Mesenchymal stem cell (in vitro differentiated cells and primary cell): ENCODE measurements around the gene ERBB4.
A peak's percentile ranks its signal among the peaks of the same experiment; 100 is the strongest.

Experiments used
- DNase-seq: peaks from one replicate; pipeline ENCODE4 v3.0.0-alpha.2; 2013
- H2AFZ ChIP-seq: one replicate; pipeline ENCODE4 v1.6.1; 2013; ENCODE audit warnings: low read depth, mild to moderate bottlenecking, control low read depth, inconsistent platforms, low read length, moderate library complexity
- H2AK5ac ChIP-seq: 2 replicates; pipeline ENCODE4 v1.6.1; 2013; ENCODE audit warnings: low read length, moderate library complexity, mild to moderate bottlenecking, inconsistent platforms; ENCODE audit not compliant: severe bottlenecking
- H2BK120ac ChIP-seq: one replicate; pipeline ENCODE4 v1.6.1; 2013; ENCODE audit warnings: low read depth, mild to moderate bottlenecking, inconsistent platforms, low read length, moderate library complexity
- H2BK12ac ChIP-seq, 2 experiments: one replicate each; pipeline ENCODE4 v1.6.1; 2013; ENCODE audit warnings: inconsistent platforms in 2 of 2, low read length in 2 of 2, mild to moderate bottlenecking in 2 of 2, moderate library complexity in 2 of 2, control low read depth in 1 of 2
- H2BK15ac ChIP-seq: one replicate; pipeline ENCODE4 v1.6.1; 2013; ENCODE audit warnings: mild to moderate bottlenecking, low read depth, inconsistent platforms; ENCODE audit not compliant: poor library complexity, severe bottlenecking
- H2BK5ac ChIP-seq: 2 replicates; pipeline ENCODE4 v1.6.1; 2013; ENCODE audit warnings: low read depth, mild to moderate bottlenecking, low read length, control low read depth, inconsistent platforms; ENCODE audit not compliant: poor library complexity, severe bottlenecking
- H3K14ac ChIP-seq, 2 experiments: one replicate each; pipeline ENCODE4 v1.6.1; 2013; ENCODE audit warnings: inconsistent platforms in 2 of 2, low read length in 2 of 2, control low read depth in 1 of 2, mild to moderate bottlenecking in 1 of 2, moderate library complexity in 1 of 2
- H3K18ac ChIP-seq, 2 experiments: one replicate each; pipeline ENCODE4 v1.6.1; 2013; ENCODE audit warnings: inconsistent platforms in 2 of 2, low read length in 2 of 2, control low read depth in 1 of 2, low read depth in 1 of 2, mild to moderate bottlenecking in 1 of 2
- H3K23ac ChIP-seq, 2 experiments: one replicate each; pipeline ENCODE4 v1.6.1; 2013; ENCODE audit warnings: inconsistent platforms in 2 of 2, low read length in 2 of 2, mild to moderate bottlenecking in 2 of 2, moderate library complexity in 2 of 2, control low read depth in 1 of 2
- H3K27ac ChIP-seq: 2 replicates; pipeline ENCODE4 v1.5.1; 2013; ENCODE audit warnings: mild to moderate bottlenecking, moderate library complexity, low read length, control low read depth, inconsistent platforms; ENCODE audit not compliant: poor library complexity, severe bottlenecking
- H3K27me3 ChIP-seq, 2 experiments: 2 replicates each; pipeline versions ENCODE4 v1.6.1 to v1.7.0; 2013; ENCODE audit warnings: low read length in 2 of 2, mild to moderate bottlenecking in 2 of 2, moderate library complexity in 2 of 2, control low read depth in 1 of 2, inconsistent platforms in 1 of 2; ENCODE audit not compliant: control insufficient read depth in 1 of 2, insufficient read depth in 1 of 2
- H3K36me3 ChIP-seq, 2 experiments: 2 replicates each; pipeline versions ENCODE4 v1.6.1 to v1.7.0; 2013; ENCODE audit warnings: low read length in 2 of 2, control low read depth in 1 of 2, inconsistent platforms in 1 of 2, low read depth in 1 of 2, mild to moderate bottlenecking in 1 of 2; ENCODE audit not compliant: insufficient read depth in 2 of 2, control insufficient read depth in 1 of 2
- H3K4ac ChIP-seq, 2 experiments: one replicate each; pipeline ENCODE4 v1.6.1; 2013; ENCODE audit warnings: inconsistent platforms in 2 of 2, low read length in 2 of 2, mild to moderate bottlenecking in 2 of 2, moderate library complexity in 2 of 2, control low read depth in 1 of 2, low read depth in 1 of 2
- H3K4me1 ChIP-seq: 2 replicates; pipeline ENCODE4 v1.6.1; 2013; ENCODE audit warnings: low read depth, low read length, control low read depth; ENCODE audit not compliant: control insufficient read depth, insufficient read depth
- H3K4me2 ChIP-seq: 2 replicates; pipeline ENCODE4 v1.6.1; 2013; ENCODE audit warnings: low read length, mild to moderate bottlenecking, inconsistent platforms; ENCODE audit not compliant: poor library complexity, severe bottlenecking
- H3K4me3 ChIP-seq, 2 experiments: 2 replicates each; pipeline versions ENCODE4 v1.5.1 to v1.7.0; 2013; ENCODE audit warnings: low read length in 2 of 2, mild to moderate bottlenecking in 2 of 2, control low read depth in 1 of 2, low read depth in 1 of 2; ENCODE audit not compliant: insufficient read depth in 1 of 2
- H3K79me1 ChIP-seq: replicated peaks from 2 replicates; pipeline ENCODE4 v1.6.1; 2013; ENCODE audit warnings: mild to moderate bottlenecking, control low read depth, low read length, inconsistent platforms; ENCODE audit not compliant: poor library complexity, severe bottlenecking
- H3K9ac ChIP-seq: 2 replicates; pipeline ENCODE4 v1.7.0; 2013; ENCODE audit warnings: mild to moderate bottlenecking, low read length, moderate library complexity
- H3K9me3 ChIP-seq: 2 replicates; pipeline ENCODE4 v1.7.0; 2013; ENCODE audit warnings: mild to moderate bottlenecking, low read length; ENCODE audit not compliant: control insufficient read depth
- H4K8ac ChIP-seq: one replicate; pipeline ENCODE4 v1.6.1; 2013; ENCODE audit warnings: inconsistent platforms, mild to moderate bottlenecking, low read length, moderate library complexity
- H4K91ac ChIP-seq: one replicate; pipeline ENCODE4 v1.6.1; 2013; ENCODE audit warnings: mild to moderate bottlenecking, low read length, inconsistent platforms
- WGBS: methylation state at CpG from one replicate; pipeline ENCODE4 v1.1.7; 2013; ENCODE audit warnings: mixed read lengths; 5-methylcytosine and 5-hydroxymethylcytosine counted together

ERBB4 gene

GRCh38 chr2:211413746-211414145 is 1124.9 kb downstream of the ERBB4 start:
- no peak overlapping the region for H2BK12ac ChIP-seq

DNA sequence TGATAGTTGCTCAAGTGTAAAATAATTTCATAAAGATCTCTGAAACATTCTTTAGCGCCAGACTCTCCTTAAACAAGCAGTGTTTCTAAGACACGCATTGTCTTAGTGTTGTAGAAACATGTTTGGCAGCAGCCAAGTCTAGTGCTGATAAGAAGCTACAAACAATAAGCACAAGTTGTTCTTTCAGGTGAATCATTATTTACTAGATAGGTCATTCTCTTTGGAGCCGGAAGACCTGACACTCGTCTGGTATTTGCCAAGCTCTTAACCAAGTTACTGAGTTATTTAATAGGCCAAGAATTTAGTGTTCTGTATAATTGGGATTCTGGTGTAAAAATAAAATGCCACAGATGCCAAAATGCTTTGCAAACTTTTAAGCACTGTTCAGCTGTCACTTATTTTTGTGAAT is 1130.1 kb downstream of the ERBB4 start:
- no peak overlapping the region for H3K9ac ChIP-seq
- H3K36me3 ChIP-seq = no peaks in the 10 kb centered on the region
- H2BK5ac ChIP-seq = no peak overlapping the region
- H3K4me3 ChIP-seq = no peak overlapping the region
- no peak overlapping the region for H2BK120ac ChIP-seq
- H3K23ac ChIP-seq = no peak overlapping the region
- H3K4me1 ChIP-seq = no peaks in the 10 kb centered on the region
- no peak overlapping the region for H2AFZ ChIP-seq
- no peak overlapping the region for H3K14ac ChIP-seq
- H3K4ac ChIP-seq = no peak overlapping the region
- no peak overlapping the region for H4K8ac ChIP-seq
- 90% methylated on average over 4 of the region's 4 CpGs for WGBS
- H2BK12ac ChIP-seq = no peak overlapping the region
- no peak overlapping the region for H3K4me2 ChIP-seq
- H3K9me3 ChIP-seq = no peaks in the 10 kb centered on the region
- H3K79me1 ChIP-seq = no peaks in the 10 kb centered on the region
- H3K27me3 ChIP-seq = no peaks in the 10 kb centered on the region
- no peak overlapping the region for H2AK5ac ChIP-seq
- H3K18ac ChIP-seq = no peak overlapping the region
- no peak overlapping the region for H2BK15ac ChIP-seq
- H3K27ac ChIP-seq = peak overlapping the region; percentile 8
- H4K91ac ChIP-seq = no peak overlapping the region
- DNase-seq = no peak

More at GRCh38 chr2:211413746-211414145, 1124.9 kb downstream of the ERBB4 start:
- no peak overlapping the region for H3K9ac ChIP-seq
- no peak overlapping the region for H3K23ac ChIP-seq
- no peak overlapping the region for H2BK120ac ChIP-seq
- no peaks in the 10 kb centered on the region for H3K36me3 ChIP-seq
- H3K14ac ChIP-seq = no peak overlapping the region
- H3K9me3 ChIP-seq = no peaks in the 10 kb centered on the region
- no peak overlapping the region for H2AK5ac ChIP-seq
- 93% methylated on average over 5 of the region's 7 CpGs for WGBS
- H3K4me2 ChIP-seq = no peak overlapping the region
- H3K27ac ChIP-seq = no peak overlapping the region
- H3K4me3 ChIP-seq = no peak overlapping the region
- no peaks in the 10 kb centered on the region for H3K4me1 ChIP-seq
- no peak overlapping the region for H4K91ac ChIP-seq
- H3K4ac ChIP-seq = no peak overlapping the region
- no peaks in the 10 kb centered on the region for H3K27me3 ChIP-seq
- no peak for DNase-seq
- H3K18ac ChIP-seq = no peak overlapping the region
- no peak overlapping the region for H4K8ac ChIP-seq
- no peaks in the 10 kb centered on the region for H3K79me1 ChIP-seq
- no peak overlapping the region for H2BK5ac ChIP-seq
- no peak overlapping the region for H2BK15ac ChIP-seq
- no peak overlapping the region for H2AFZ ChIP-seq

DNA sequence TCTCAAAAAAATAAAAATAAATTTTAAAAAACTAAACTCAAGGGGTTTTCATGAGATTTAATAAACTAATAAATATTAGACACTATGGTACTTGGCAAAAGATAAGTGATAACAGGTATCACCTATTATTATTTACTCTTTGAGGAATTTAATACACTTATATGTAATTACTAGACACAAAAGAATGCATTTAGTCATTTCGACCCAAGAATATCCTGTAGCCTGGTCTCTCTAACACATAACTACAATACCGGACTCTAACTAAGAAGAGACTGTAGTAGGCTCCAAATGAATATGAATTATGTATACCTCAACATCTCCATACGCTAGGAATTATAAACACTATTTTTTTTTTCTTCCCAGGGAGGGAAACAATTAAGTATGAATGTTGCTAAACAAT is 1131.5 kb downstream of the ERBB4 start:
- H2AFZ ChIP-seq = no peak overlapping the region
- H2BK120ac ChIP-seq = no peak overlapping the region
- no peak overlapping the region for H4K91ac ChIP-seq
- H2BK15ac ChIP-seq = no peak overlapping the region
- H3K14ac ChIP-seq = no peak overlapping the region
- no peaks in the 10 kb centered on the region for H3K36me3 ChIP-seq
- no peaks in the 10 kb centered on the region for H3K4me1 ChIP-seq
- no peak overlapping the region for H2AK5ac ChIP-seq
- H3K23ac ChIP-seq = no peak overlapping the region
- DNase-seq = no peak
- no peaks in the 10 kb centered on the region for H3K27me3 ChIP-seq
- H3K79me1 ChIP-seq = no peaks in the 10 kb centered on the region
- H3K27ac ChIP-seq = no peak overlapping the region
- H3K9ac ChIP-seq = no peak overlapping the region
- WGBS = no CpG with 5 or more reads among the region's 3 CpGs
- H2BK5ac ChIP-seq = no peak overlapping the region
- no peak overlapping the region for H2BK12ac ChIP-seq
- H3K4ac ChIP-seq = no peak overlapping the region
- no peak overlapping the region for H3K18ac ChIP-seq
- no peak overlapping the region for H4K8ac ChIP-seq
- H3K4me2 ChIP-seq = no peak overlapping the region
- H3K9me3 ChIP-seq = no peaks in the 10 kb centered on the region
- no peak overlapping the region for H3K4me3 ChIP-seq

GRCh38 chr2:211405036-211405435 is 1133.6 kb downstream of the ERBB4 start:
- no peaks in the 10 kb centered on the region for H3K4me1 ChIP-seq
- H3K4ac ChIP-seq = no peak overlapping the region
- H3K4me2 ChIP-seq = no peak overlapping the region
- WGBS = 98% methylated on average over 4 of the region's 4 CpGs
- no peak overlapping the region for H2BK12ac ChIP-seq
- H3K27ac ChIP-seq = no peak overlapping the region
- no peaks in the 10 kb centered on the region for H3K9me3 ChIP-seq
- H3K79me1 ChIP-seq = no peaks in the 10 kb centered on the region
- H4K8ac ChIP-seq = no peak overlapping the region
- H2AK5ac ChIP-seq = no peak overlapping the region
- H3K18ac ChIP-seq = no peak overlapping the region
- H3K36me3 ChIP-seq = no peaks in the 10 kb centered on the region
- H3K4me3 ChIP-seq = no peak overlapping the region
- no peak for DNase-seq
- H3K9ac ChIP-seq = no peak overlapping the region
- no peak overlapping the region for H3K23ac ChIP-seq
- H3K14ac ChIP-seq = no peak overlapping the region
- no peak overlapping the region for H2AFZ ChIP-seq
- H3K27me3 ChIP-seq = no peaks in the 10 kb centered on the region
- H2BK120ac ChIP-seq = no peak overlapping the region
- no peak overlapping the region for H2BK5ac ChIP-seq
- no peak overlapping the region for H4K91ac ChIP-seq
- no peak overlapping the region for H2BK15ac ChIP-seq
